ENCODE results near the gene PBX1.

GRCh38 chr1:164602480-164603093 is 43.6 kb downstream of the PBX1 start:
- TF ChIP-seq CTCF (IDR thresholded peaks at IDR 0.05) (no peak), POLR2AphosphoS5 (IDR thresholded peaks at IDR 0.05) (peak in 3 of 4 donors; percentile 11 to 20 (median 14)), POLR2A (IDR thresholded peaks at IDR 0.05) (no peak), EP300 (IDR thresholded peaks at IDR 0.05) (no peak)

Measured in sigmoid colon (tissue), 4 donors.